Measurements from ENCODE around the gene VPS54.
"Not testable (repeated sequence)": the region's sequence is repeated elsewhere in the genome, so short reads cannot be mapped to it uniquely, and the experiment has no call there.

The VPS54 gene

DNA sequence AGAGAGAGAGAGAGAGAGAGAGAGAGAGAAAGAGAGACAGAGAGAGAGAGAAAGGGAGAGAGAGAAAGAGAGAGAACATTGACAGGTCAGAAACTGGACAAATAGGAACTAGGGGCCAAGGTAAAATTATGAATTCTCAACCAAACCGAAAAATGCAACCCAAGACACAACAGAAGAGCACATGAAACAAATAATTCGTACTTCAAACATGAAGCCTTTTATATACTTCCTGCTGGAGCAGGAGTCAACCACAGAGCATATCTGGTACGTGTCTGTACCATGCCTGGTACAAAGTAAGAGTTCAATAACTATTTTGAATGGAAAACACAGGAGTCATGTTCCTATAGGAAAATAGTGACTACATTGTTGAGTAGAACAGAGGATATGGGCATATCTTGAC lies 6.5 kb upstream of the VPS54 start:
- DNase-seq = no peak

GRCh38 chr2:64024259-64024949 lies 5.2 kb upstream of the VPS54 start:
- DNase-seq = no peak

GRCh38 chr2:64023485-64024258 lies 4.4 kb upstream of the VPS54 start:
- no peak for DNase-seq

DNA sequence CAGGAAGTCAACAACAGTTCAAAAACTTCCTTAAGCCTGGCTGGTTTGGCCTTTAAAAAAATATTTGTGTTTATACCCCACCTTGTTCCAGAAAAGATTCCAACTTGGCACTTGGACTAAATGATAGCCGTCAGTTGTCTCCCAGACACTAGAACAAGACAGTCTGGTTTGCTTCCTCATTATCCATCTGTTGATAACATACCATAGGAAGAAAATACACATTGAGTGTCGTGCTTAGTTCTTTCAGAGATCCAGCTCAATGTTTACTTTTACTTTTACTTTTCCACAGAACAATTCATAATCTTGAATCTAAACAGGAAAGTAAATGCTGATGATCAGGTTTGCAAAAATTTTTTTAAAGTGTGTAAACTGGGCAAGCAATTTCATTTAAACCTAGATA lies 2.4 kb upstream of the VPS54 start:
- DNase-seq = no peak

DNA sequence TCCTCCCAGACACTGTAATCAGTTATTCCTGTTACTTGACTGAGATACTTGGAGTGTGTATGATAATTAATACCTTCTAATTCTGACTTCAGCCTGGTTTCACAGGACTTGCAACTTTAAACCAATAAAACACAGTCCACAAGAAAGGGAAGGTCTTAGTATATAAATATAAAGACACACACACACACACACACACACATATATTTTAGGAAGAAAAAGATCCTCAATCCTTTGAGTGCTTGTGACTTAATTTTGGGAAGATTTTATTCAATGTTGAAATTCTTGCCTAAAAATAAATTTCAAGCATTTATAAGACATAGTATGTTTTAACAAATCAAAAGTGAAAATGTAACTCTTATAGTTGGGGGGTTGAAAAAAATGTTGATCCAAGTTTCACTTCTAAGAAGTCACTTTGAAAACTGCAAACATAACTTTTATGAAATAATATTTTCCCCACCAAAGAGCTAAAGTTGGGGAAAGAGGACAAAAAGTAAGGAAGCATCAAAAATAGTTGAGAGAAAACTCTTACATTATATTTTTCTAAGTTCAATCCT lies 824 bp upstream of the VPS54 start:
- DNase-seq = no peak

DNA sequence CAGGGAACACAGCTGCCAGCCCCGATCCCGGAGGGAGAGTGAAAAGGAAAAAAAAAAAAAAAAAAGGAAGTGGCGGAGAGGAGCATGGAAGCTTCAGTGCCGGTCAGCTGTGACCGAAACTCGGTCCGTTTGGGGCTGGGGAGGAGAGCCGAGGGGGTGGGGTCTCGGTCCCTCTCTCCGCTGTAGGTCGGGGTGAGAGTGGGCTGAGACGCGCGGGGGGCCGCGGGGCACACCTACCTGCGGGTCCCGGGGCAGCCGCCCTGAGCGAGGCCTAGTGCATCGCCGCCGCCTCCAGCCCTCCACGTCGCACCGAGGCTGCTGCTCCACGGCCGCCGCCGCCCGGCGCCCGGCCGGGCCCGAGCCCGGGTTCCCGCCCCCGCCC lies 536 bp downstream of the VPS54 start:
- no peak for DNase-seq

- DNase-seq = peak; percentile 73
These were observed 1.2 kb downstream of the VPS54 start for GRCh38 chr2:64017811-64018700.

- DNase-seq = no peak
These were observed 3.3 kb downstream of the VPS54 start for GRCh38 chr2:64015898-64016297.

DNA sequence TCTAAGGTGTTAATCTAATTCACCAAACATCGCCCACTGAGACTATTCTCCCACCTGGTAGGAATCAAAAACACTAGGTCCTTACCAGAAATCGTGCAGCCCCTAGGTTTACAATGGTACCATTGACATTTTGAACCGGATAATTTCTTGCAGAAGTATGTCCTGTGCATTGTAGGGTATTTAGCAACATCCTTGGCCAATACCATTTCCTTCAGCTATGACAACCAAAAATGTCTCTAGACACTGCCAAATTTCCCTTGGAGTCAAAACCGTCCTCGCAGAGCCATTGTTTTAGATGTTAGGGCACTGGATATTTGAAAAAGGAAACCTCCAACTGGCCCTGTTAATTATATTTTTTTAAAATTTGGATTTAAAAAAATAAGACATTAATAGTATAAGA lies 3.8 kb downstream of the VPS54 start:
- no peak for DNase-seq

- DNase-seq = no peak
These were observed 4.6 kb downstream of the VPS54 start for GRCh38 chr2:64014628-64015027.

GRCh38 chr2:64013053-64013452 lies 6.2 kb downstream of the VPS54 start:
- DNase-seq = no peak

- no peak for DNase-seq
These were observed 7.1 kb downstream of the VPS54 start for GRCh38 chr2:64012115-64012514.

DNA sequence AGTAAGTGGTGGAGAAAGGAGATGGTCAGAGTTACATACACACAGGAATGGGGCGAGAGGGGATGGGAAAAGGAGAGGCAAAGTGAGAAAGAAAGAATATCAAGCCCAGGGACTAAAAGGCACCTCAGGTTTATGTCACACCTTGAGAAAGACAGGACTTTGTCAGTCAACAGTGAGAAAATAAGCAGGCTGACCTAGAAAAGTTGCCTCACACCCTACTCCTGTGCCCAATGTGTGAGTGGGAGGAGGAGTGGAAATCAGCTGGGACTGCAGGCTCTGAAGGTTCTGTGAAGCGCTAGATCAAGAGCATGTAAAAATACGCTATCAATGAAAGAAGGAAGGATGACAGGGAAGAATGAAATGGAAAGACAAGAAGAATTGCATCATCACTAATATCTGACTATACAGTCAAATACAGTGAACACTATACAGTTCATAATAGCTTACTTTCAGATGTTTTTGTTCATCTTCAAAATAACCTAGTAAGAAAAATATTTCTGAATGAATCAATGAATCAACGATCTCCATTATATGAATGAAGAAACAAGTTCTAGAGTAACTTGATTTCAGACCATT lies 10.7 kb downstream of the VPS54 start:
- no peak for DNase-seq

DNA sequence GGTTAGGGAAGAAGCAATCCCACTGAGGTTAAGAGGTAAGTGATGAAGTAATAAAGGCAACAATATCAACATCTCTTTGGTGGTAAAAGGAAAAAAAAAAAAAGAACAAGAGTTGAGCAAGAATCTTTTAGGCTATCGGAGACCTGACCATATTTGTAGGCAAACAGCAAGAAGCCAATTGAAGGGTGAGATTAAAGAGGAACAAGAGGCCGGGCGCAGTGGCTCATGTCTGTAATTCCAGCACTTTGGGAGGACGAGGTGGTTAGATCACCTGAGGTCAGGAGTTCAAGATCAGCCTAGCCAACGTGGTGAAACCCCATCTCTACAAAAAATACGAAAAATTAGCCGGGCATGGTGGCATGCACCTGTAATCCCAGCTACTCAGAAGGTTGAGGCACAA lies 11.3 kb downstream of the VPS54 start:
- DNase-seq = no peak

- no peak for DNase-seq
These were observed 13.4 kb downstream of the VPS54 start for GRCh38 chr2:64005707-64006356.

DNA sequence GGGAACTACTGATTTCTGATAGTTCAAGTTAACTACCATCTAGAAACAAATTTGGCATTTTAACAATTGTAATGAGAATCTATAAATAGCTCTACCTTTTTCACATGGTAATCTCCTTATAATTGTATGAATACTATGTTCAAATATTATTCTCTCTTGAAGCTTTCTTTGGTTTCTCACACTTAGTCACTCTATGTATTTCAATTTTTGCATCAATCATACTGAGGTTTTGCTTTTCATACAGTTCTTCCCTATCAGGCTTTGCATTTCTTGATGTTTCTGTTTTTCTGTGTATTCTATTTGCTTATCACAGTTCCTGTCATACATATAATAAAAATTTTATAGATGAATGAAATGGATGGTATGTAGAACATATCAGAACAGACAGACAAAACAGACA lies 16.0 kb downstream of the VPS54 start:
- no peak for DNase-seq

- DNase-seq = no peak
These were observed 17.7 kb downstream of the VPS54 start for GRCh38 chr2:64001382-64002101.

GRCh38 chr2:64000630-64001381 lies 18.4 kb downstream of the VPS54 start:
- no peak for DNase-seq

DNA sequence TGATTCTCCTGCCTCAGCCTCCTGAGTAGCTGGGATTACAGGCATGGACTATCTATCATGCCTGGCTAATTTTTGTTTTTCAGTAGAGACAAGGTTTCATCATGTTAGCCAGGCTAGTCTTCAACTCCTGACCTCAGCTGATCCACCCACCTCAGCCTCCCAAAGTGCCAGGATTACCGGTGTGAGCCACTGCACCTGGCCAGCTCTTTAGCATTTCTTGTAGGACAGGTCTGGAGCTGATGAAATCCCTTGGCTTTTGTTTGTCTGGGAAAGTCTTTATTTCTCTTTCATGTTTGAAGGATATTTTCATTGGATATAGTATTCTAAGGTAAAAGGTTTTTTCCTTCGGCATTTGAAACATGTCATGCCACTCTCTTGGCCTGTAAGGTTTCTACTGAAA lies 20.2 kb downstream of the VPS54 start:
- no peak for DNase-seq

DNA sequence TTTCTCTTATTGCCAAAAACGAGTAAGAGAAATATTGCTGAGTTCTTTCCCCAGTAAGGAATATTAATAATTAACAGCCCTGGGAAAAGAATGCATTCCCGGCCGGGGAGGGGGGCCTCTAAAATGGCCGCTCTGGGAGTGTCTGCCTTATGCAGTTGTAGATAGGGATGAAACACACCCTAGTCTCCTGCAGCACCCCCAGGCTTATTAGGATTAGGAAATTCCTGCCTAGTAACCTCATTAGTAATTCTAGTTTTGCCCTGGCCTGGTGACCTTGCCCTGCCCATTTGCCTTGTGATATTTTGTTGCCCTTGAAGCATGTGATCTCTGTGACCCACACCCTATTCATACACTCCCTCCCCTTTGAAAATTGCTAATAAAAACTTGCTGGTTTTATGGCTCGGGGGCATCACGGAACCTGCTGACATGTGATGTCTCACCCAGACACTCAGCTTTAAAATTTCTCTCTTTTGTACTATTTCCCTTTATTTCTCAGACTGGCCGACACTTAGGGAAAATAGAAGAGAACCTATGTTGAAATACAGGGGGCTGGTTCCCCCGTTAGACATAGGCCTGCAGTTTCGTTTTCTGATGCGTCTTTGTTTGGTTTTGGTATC lies 22.5 kb downstream of the VPS54 start:
- DNase-seq = not testable (repeated sequence)

Data from right kidney (tissue), 1 donor.